IPS-18a (cell line): ENCODE data around the gene KLK8.

Source experiments
- H3K27ac ChIP-seq: one replicate; pipeline ENCODE4 v1.5.1; 2013; ENCODE audit warnings: low read length
- H3K27me3 ChIP-seq: one replicate; pipeline ENCODE4 v1.6.1; 2013; ENCODE audit warnings: mild to moderate bottlenecking, low read length; ENCODE audit not compliant: control insufficient read depth, insufficient read depth
- H3K36me3 ChIP-seq: one replicate; pipeline ENCODE4 v1.6.1; 2013; ENCODE audit warnings: low read depth, low read length; ENCODE audit not compliant: control insufficient read depth
- H3K4me1 ChIP-seq: one replicate; pipeline ENCODE4 v1.6.1; 2013; ENCODE audit warnings: low read depth, low read length; ENCODE audit not compliant: control insufficient read depth
- H3K4me3 ChIP-seq: one replicate; pipeline ENCODE4 v1.5.1; 2013; ENCODE audit warnings: low read length
- H3K9ac ChIP-seq: one replicate; pipeline ENCODE4 v1.6.1; 2013; ENCODE audit warnings: mild to moderate bottlenecking, low read length, moderate library complexity
- H3K9me3 ChIP-seq: one replicate; pipeline ENCODE4 v1.6.1; 2013; ENCODE audit warnings: low read depth, low read length; ENCODE audit not compliant: control insufficient read depth

Gene KLK8

GRCh38 chr19:51001515-51001914, at the start of gene KLK8:
TSS of gene KLK8 (minus strand) at chr19:51001604. CDS start at chr19:51001167, 437 bp downstream.
- Histone ChIP-seq H3K36me3 (no peaks in the 10 kb centered on the region), H3K9me3 (no peaks in the 10 kb centered on the region), H3K4me3 (no peak within 1 kb of the TSS), H3K27ac (no peak within 1 kb of the TSS), H3K4me1 (no peaks in the 10 kb centered on the region), H3K27me3 (no peaks in the 10 kb centered on the region), H3K9ac (no peak within 1 kb of the TSS)

- Histone ChIP-seq H3K4me1 (peaks cover 19% of the 10 kb centered on the region), H3K27ac (peak overlapping the region; percentile 44)
These were observed 45.6 kb upstream of the KLK8 start for GRCh38 chr19:51047031-51047335.

GRCh38 chr19:51044327-51044726, 42.9 kb upstream of the KLK8 start:
- Histone ChIP-seq H3K9ac (no peak overlapping the region), H3K36me3 (no peaks in the 10 kb centered on the region), H3K4me1 (peaks cover 19% of the 10 kb centered on the region), H3K27ac (no peak overlapping the region), H3K4me3 (no peak overlapping the region), H3K27me3 (no peaks in the 10 kb centered on the region), H3K9me3 (no peaks in the 10 kb centered on the region)

More at GRCh38 chr19:51047031-51047335, 45.6 kb upstream of the KLK8 start:
- Histone ChIP-seq H3K9ac (peak overlapping the region; percentile 34), H3K9me3 (peaks cover 3% of the 10 kb centered on the region), H3K27me3 (no peaks in the 10 kb centered on the region), H3K4me3 (peak overlapping the region; percentile 18), H3K36me3 (no peaks in the 10 kb centered on the region)

GRCh38 chr19:51043497-51043896, 42.1 kb upstream of the KLK8 start:
- no peak overlapping the region for H3K9ac ChIP-seq
- no peaks in the 10 kb centered on the region for H3K9me3 ChIP-seq
- H3K4me1 ChIP-seq: peaks cover 18% of the 10 kb centered on the region
- no peaks in the 10 kb centered on the region for H3K27me3 ChIP-seq
- H3K27ac ChIP-seq: no peak overlapping the region
- H3K4me3 ChIP-seq: no peak overlapping the region
- no peaks in the 10 kb centered on the region for H3K36me3 ChIP-seq

GRCh38 chr19:51040151-51040550, 38.7 kb upstream of the KLK8 start:
- no peak overlapping the region for H3K27ac ChIP-seq
- H3K36me3 ChIP-seq: no peaks in the 10 kb centered on the region
- no peak overlapping the region for H3K9ac ChIP-seq

GRCh38 chr19:51036519-51036918, 35.1 kb upstream of the KLK8 start:
- H3K9ac ChIP-seq: no peak overlapping the region
- H3K36me3 ChIP-seq: no peaks in the 10 kb centered on the region
- no peaks in the 10 kb centered on the region for H3K27me3 ChIP-seq
- H3K9me3 ChIP-seq: no peaks in the 10 kb centered on the region
- H3K4me3 ChIP-seq: no peak overlapping the region
- no peak overlapping the region for H3K27ac ChIP-seq
- H3K4me1 ChIP-seq: no peaks in the 10 kb centered on the region

More at GRCh38 chr19:51040151-51040550, 38.7 kb upstream of the KLK8 start:
- no peaks in the 10 kb centered on the region for H3K27me3 ChIP-seq
- no peaks in the 10 kb centered on the region for H3K4me1 ChIP-seq
- H3K4me3 ChIP-seq: no peak overlapping the region
- H3K9me3 ChIP-seq: no peaks in the 10 kb centered on the region

- no peaks in the 10 kb centered on the region for H3K9me3 ChIP-seq
- no peaks in the 10 kb centered on the region for H3K27me3 ChIP-seq
- no peak within 1 kb of the TSS for H3K27ac ChIP-seq
- no peak within 1 kb of the TSS for H3K4me3 ChIP-seq
- H3K4me1 ChIP-seq: no peaks in the 10 kb centered on the region
- no peak within 1 kb of the TSS for H3K9ac ChIP-seq
- H3K36me3 ChIP-seq: no peaks in the 10 kb centered on the region
These were observed 33.3 kb upstream of the KLK8 start, which contains the start of gene KLK12 for GRCh38 chr19:51034704-51035103. TSS of gene KLK12 (minus strand) at chr19:51035002. CDS start at chr19:51034621, 381 bp downstream.

GRCh38 chr19:51031880-51032225, 30.4 kb upstream of the KLK8 start:
- no peak overlapping the region for H3K27ac ChIP-seq
- no peak overlapping the region for H3K9ac ChIP-seq
- H3K27me3 ChIP-seq: no peaks in the 10 kb centered on the region
- no peaks in the 10 kb centered on the region for H3K9me3 ChIP-seq
- no peaks in the 10 kb centered on the region for H3K36me3 ChIP-seq
- no peaks in the 10 kb centered on the region for H3K4me1 ChIP-seq
- H3K4me3 ChIP-seq: no peak overlapping the region

GRCh38 chr19:51031220-51031879, 29.9 kb upstream of the KLK8 start:
- no peaks in the 10 kb centered on the region for H3K27me3 ChIP-seq

GRCh38 chr19:51030631-51031030, 29.2 kb upstream of the KLK8 start:
- no peaks in the 10 kb centered on the region for H3K27me3 ChIP-seq
- no peak overlapping the region for H3K4me3 ChIP-seq

More at GRCh38 chr19:51031220-51031879, 29.9 kb upstream of the KLK8 start:
- Histone ChIP-seq H3K36me3 (no peaks in the 10 kb centered on the region), H3K27ac (no peak overlapping the region), H3K9ac (no peak overlapping the region), H3K4me3 (no peak overlapping the region), H3K4me1 (no peaks in the 10 kb centered on the region), H3K9me3 (no peaks in the 10 kb centered on the region)

GRCh38 chr19:51029718-51030117, 28.3 kb upstream of the KLK8 start:
- peaks cover 8% of the 10 kb centered on the region for H3K4me1 ChIP-seq
- H3K9me3 ChIP-seq: no peaks in the 10 kb centered on the region
- no peaks in the 10 kb centered on the region for H3K27me3 ChIP-seq
- H3K4me3 ChIP-seq: no peak overlapping the region
- H3K27ac ChIP-seq: no peak overlapping the region
- no peaks in the 10 kb centered on the region for H3K36me3 ChIP-seq
- H3K9ac ChIP-seq: no peak overlapping the region

More at GRCh38 chr19:51030631-51031030, 29.2 kb upstream of the KLK8 start:
- Histone ChIP-seq H3K4me1 (no peaks in the 10 kb centered on the region), H3K27ac (no peak overlapping the region), H3K36me3 (no peaks in the 10 kb centered on the region), H3K9ac (no peak overlapping the region), H3K9me3 (no peaks in the 10 kb centered on the region)

GRCh38 chr19:51027873-51028272, 26.5 kb upstream of the KLK8 start:
- Histone ChIP-seq H3K9me3 (no peaks in the 10 kb centered on the region), H3K9ac (no peak overlapping the region), H3K27me3 (no peaks in the 10 kb centered on the region), H3K4me1 (peaks cover 9% of the 10 kb centered on the region), H3K36me3 (no peaks in the 10 kb centered on the region), H3K4me3 (no peak overlapping the region), H3K27ac (no peak overlapping the region)
